Hematopoietic multipotent progenitor cell treated with erythropoietin and hydrocortisone succinate and interleukin-3 and kit ligand, for 6 days (in vitro differentiated cells): ENCODE data around the gene MCUR1.
"Not testable (repeated sequence)": the region's sequence is repeated elsewhere in the genome, so short reads cannot be mapped to it uniquely, and the experiment has no call there.

ENCODE experiments used
- DNase-seq: peaks from one replicate; pipeline ENCODE4 v3.0.0-alpha.2; 2015

The MCUR1 gene

GRCh38 chr6:13828656-13829301 lies 14.4 kb upstream of the MCUR1 start:
- DNase-seq = not testable (repeated sequence)

- DNase-seq = no peak
Measured at GRCh38 chr6:13827032-13827431, 12.7 kb upstream of the MCUR1 start.

- DNase-seq = no peak
Measured at GRCh38 chr6:13825871-13826270, 11.5 kb upstream of the MCUR1 start.

GRCh38 chr6:13818341-13818740 lies 4.0 kb upstream of the MCUR1 start:
- no peak for DNase-seq

- peak; percentile 58 for DNase-seq
Measured at GRCh38 chr6:13814938-13815575, 700 bp upstream of the MCUR1 start.

GRCh38 chr6:13813621-13814175 lies 659 bp downstream of the MCUR1 start:
- DNase-seq = peak; percentile 77

- DNase-seq = no peak
Measured at GRCh38 chr6:13813026-13813425, 1.3 kb downstream of the MCUR1 start.

GRCh38 chr6:13812359-13812642 lies 2.1 kb downstream of the MCUR1 start:
- no peak for DNase-seq

- no peak for DNase-seq
Measured at GRCh38 chr6:13811627-13812358, 2.6 kb downstream of the MCUR1 start.

- no peak for DNase-seq
Measured at GRCh38 chr6:13810688-13811446, 3.5 kb downstream of the MCUR1 start.

- DNase-seq = no peak
Measured at GRCh38 chr6:13808801-13809200, 5.6 kb downstream of the MCUR1 start.

GRCh38 chr6:13807696-13808095 lies 6.7 kb downstream of the MCUR1 start:
- DNase-seq = peak; percentile 41

- no peak for DNase-seq
Measured at GRCh38 chr6:13803581-13803980, 10.8 kb downstream of the MCUR1 start.

- DNase-seq = no peak
Measured at GRCh38 chr6:13800615-13801014, 13.7 kb downstream of the MCUR1 start.

- no peak for DNase-seq
Measured at GRCh38 chr6:13796781-13797180, 17.6 kb downstream of the MCUR1 start.

GRCh38 chr6:13795041-13795750 lies 19.2 kb downstream of the MCUR1 start:
- DNase-seq = peak; percentile 93

- no peak for DNase-seq
Measured at GRCh38 chr6:13794184-13794583, 20.2 kb downstream of the MCUR1 start.

- DNase-seq = no peak
Measured at GRCh38 chr6:13789746-13790145, 24.6 kb downstream of the MCUR1 start.

- DNase-seq = no peak
Measured at GRCh38 chr6:13788820-13789219, 25.5 kb downstream of the MCUR1 start.

GRCh38 chr6:13787137-13787536 lies 27.2 kb downstream of the MCUR1 start:
- no peak for DNase-seq

GRCh38 chr6:13780162-13780561 lies 34.2 kb downstream of the MCUR1 start:
- DNase-seq = not testable (repeated sequence)

GRCh38 chr6:13778028-13778427 lies 36.3 kb downstream of the MCUR1 start:
- DNase-seq = no peak

GRCh38 chr6:13776602-13777001 lies 37.8 kb downstream of the MCUR1 start:
- DNase-seq = no peak
